BJ (cell line): ENCODE measurements around the gene SNRPA1. TPM values are rescaled to one million over a fixed set of nuclear protein-coding genes. Genes with fewer than 3 reads are reported as not detected.
"Not testable (repeated sequence)": the region's sequence is repeated elsewhere in the genome, so short reads cannot be mapped to it uniquely, and the experiment has no call there.

Experiments used
- CTCF ChIA-PET: fragments of 350-600 bp; formaldehyde crosslinking; extraction: SDS; loops from one replicate; lab custom pipeline; 2021; ENCODE audit warnings: antibody characterized with exemption, inconsistent platforms; lab: Yijun Ruan, JAX
- POLR2A ChIA-PET: fragments of 300-600 bp; sonication (Branson Sonifier 250); formaldehyde crosslinking; extraction: SDS; loops from one replicate; lab custom pipeline; 2021; ENCODE audit warnings: antibody characterized with exemption; lab: Charles Lee
- DNase-seq: peaks from one replicate; pipeline ENCODE4 v3.0.0-alpha.2; 2011; ENCODE audit warnings: low read depth
- H3K27me3 ChIP-seq: 2 replicates; pipeline ENCODE4 v1.6.0; 2011; ENCODE audit warnings: low read length; ENCODE audit not compliant: control insufficient read depth, insufficient read depth
- H3K36me3 ChIP-seq: 2 replicates; pipeline ENCODE4 v1.5.1; 2011; ENCODE audit warnings: low read length; ENCODE audit not compliant: control insufficient read depth, insufficient read depth
- H3K4me3 ChIP-seq: 2 replicates; pipeline ENCODE4 v1.5.1; 2011; ENCODE audit warnings: low read depth, mild to moderate bottlenecking, control low read depth, low read length
- CTCF ChIP-seq: IDR thresholded peaks from 2 replicates; pipeline ENCODE4 v1.5.1; 2011; ENCODE audit warnings: low read depth, mild to moderate bottlenecking, control low read depth, inconsistent platforms, low read length, moderate library complexity; ENCODE audit not compliant: insufficient read depth
- polyA plus RNA-seq: library from polyadenylated mRNA; depleted of rRNA; stranded (reverse); fragments of >200 nt; gene quantifications from 2 replicates; pipeline ENCODE4 v1.2.3, GENCODE V29; 2011

SNRPA1 gene
- polyA plus RNA-seq, 1 experiment, result 27.0 TPM

- ChIA-PET CTCF (interaction anchor here (2.8 to 2.9 kb wide), 2 partner anchors 206 to 346 kb away, joined by 16 to 23 read pairs; no protein-coding TSS in a partner anchor), POLR2A (no interaction called here)
- H3K36me3 ChIP-seq, result no peaks in the 10 kb centered on the region
- H3K4me3 ChIP-seq, result peak overlapping the region; percentile 95
- no peaks in the 10 kb centered on the region for H3K27me3 ChIP-seq
- DNase-seq, result no peak
- no peak for TF ChIP-seq CTCF
Observed at GRCh38 chr15:101295607-101296161, 636 bp upstream of the SNRPA1 start.

- ChIA-PET CTCF (interaction anchor here (0.9 to 2.9 kb wide), 3 partner anchors 14 to 348 kb away, joined by 4 to 23 read pairs (median 16); no protein-coding TSS in a partner anchor), POLR2A (no interaction called here)
- H3K4me3 ChIP-seq, result peak overlapping the region; percentile 95
- H3K36me3 ChIP-seq, result peaks cover 2% of the 10 kb centered on the region; the same call in 1 of the 2 replicates
- H3K27me3 ChIP-seq, result no peaks in the 10 kb centered on the region
- DNase-seq, result no peak
- TF ChIP-seq CTCF, result no peak
Observed at GRCh38 chr15:101293122-101293521, 1.9 kb downstream of the SNRPA1 start.

- Histone ChIP-seq H3K27me3 (no peaks in the 10 kb centered on the region), H3K36me3 (peaks cover 7% of the 10 kb centered on the region), H3K4me3 (no peak overlapping the region)
- no peak for DNase-seq
- CTCF ChIA-PET, result interaction anchor here (0.6 to 3.9 kb wide), 13 partner anchors 9 to 500 kb away, joined by 3 to 36 read pairs (median 4); partner anchors contain the start of gene TM2D3
- POLR2A ChIA-PET, result no interaction called here
- TF ChIP-seq CTCF, result peak; percentile 66
Observed at GRCh38 chr15:101288905-101289513, 6.0 kb downstream of the SNRPA1 start.

- POLR2A ChIA-PET, DNase-seq: not testable (repeated sequence)
- CTCF ChIA-PET, result interaction anchor here (0.7 to 3.9 kb wide), 4 partner anchors 8 to 354 kb away, joined by 3 to 36 read pairs (median 12); no protein-coding TSS in a partner anchor
Observed at GRCh38 chr15:101287342-101287741, 7.7 kb downstream of the SNRPA1 start.

GRCh38 chr15:101286471-101287114, 8.5 kb downstream of the SNRPA1 start:
- no peaks in the 10 kb centered on the region for H3K27me3 ChIP-seq
- ChIA-PET POLR2A (no interaction called here), CTCF (interaction anchor here (1.2 to 1.9 kb wide), 2 partner anchors 10 to 355 kb away, joined by 3 to 10 read pairs; no protein-coding TSS in a partner anchor)

More at GRCh38 chr15:101287342-101287741, 7.7 kb downstream of the SNRPA1 start:
- not testable (repeated sequence) for H3K36me3 ChIP-seq, H3K4me3 ChIP-seq, H3K27me3 ChIP-seq

More at GRCh38 chr15:101286471-101287114, 8.5 kb downstream of the SNRPA1 start:
- no peak for TF ChIP-seq CTCF
- no peak for DNase-seq
- H3K36me3 ChIP-seq, result peaks cover 12% of the 10 kb centered on the region
- no peak overlapping the region for H3K4me3 ChIP-seq
